HG03432 (cell line): ENCODE measurements around the gene ZNF296.
A peak's percentile ranks its signal among the peaks of the same experiment; 100 is the strongest.
"Not testable (repeated sequence)": the region's sequence is repeated elsewhere in the genome, so short reads cannot be mapped to it uniquely, and the experiment has no call there.

Experiments
- ATAC-seq: cut with Tn5 transposase; IDR thresholded peaks from one replicate; pipeline ENCODE4 v1.9.1; 2021; ENCODE audit warnings: mild to moderate bottlenecking, moderate library complexity; ENCODE audit not compliant: unreplicated experiment

The ZNF296 gene

GRCh38 chr19:45076029-45076850, at the start of gene ZNF296:
ZNF296 (minus strand) TSS chr19:45076478; CDS start chr19:45076373, 105 bp downstream.
- peak; percentile 39 for ATAC-seq

- ATAC-seq, result no peak
Observed at GRCh38 chr19:45125360-45125759, 49.1 kb upstream of the ZNF296 start.

- no peak for ATAC-seq
Observed at GRCh38 chr19:45124021-45124420, 47.7 kb upstream of the ZNF296 start.

GRCh38 chr19:45123440-45123850, 47.2 kb upstream of the ZNF296 start:
- no peak for ATAC-seq

- no peak for ATAC-seq
Observed at GRCh38 chr19:45122832-45123231, 46.6 kb upstream of the ZNF296 start.

GRCh38 chr19:45121827-45122345, 45.6 kb upstream of the ZNF296 start:
- no peak for ATAC-seq

GRCh38 chr19:45119582-45119981, 43.3 kb upstream of the ZNF296 start:
- no peak for ATAC-seq

- peak; percentile 43 for ATAC-seq
Observed at GRCh38 chr19:45118591-45119355, 42.5 kb upstream of the ZNF296 start.

- peak; percentile 7 for ATAC-seq
Observed at GRCh38 chr19:45118106-45118505, 41.8 kb upstream of the ZNF296 start.

- no peak for ATAC-seq
Observed at GRCh38 chr19:45117671-45118070, 41.4 kb upstream of the ZNF296 start.

- ATAC-seq, result no peak
Observed at GRCh38 chr19:45117167-45117594, 40.9 kb upstream of the ZNF296 start.

- ATAC-seq, result no peak
Observed at GRCh38 chr19:45115809-45116615, 39.7 kb upstream of the ZNF296 start.

GRCh38 chr19:45114116-45114515, 37.8 kb upstream of the ZNF296 start:
- no peak for ATAC-seq

GRCh38 chr19:45113628-45114027, 37.4 kb upstream of the ZNF296 start:
- ATAC-seq, result no peak

- no peak for ATAC-seq
Observed at GRCh38 chr19:45112111-45112827, 36.0 kb upstream of the ZNF296 start.

GRCh38 chr19:45110851-45111266, 34.6 kb upstream of the ZNF296 start:
- ATAC-seq, result no peak

GRCh38 chr19:45107621-45108150, 31.4 kb upstream of the ZNF296 start:
- no peak for ATAC-seq

- ATAC-seq, result not testable (repeated sequence)
Observed at GRCh38 chr19:45106363-45106762, 30.1 kb upstream of the ZNF296 start.

- ATAC-seq, result no peak
Observed at GRCh38 chr19:45104658-45105349, 28.5 kb upstream of the ZNF296 start.
